GM21786 (cell line): ENCODE results near the gene OR2A1.
A peak's percentile ranks its signal among the peaks of the same experiment; 100 is the strongest.
"Not testable (repeated sequence)": the region's sequence is repeated elsewhere in the genome, so short reads cannot be mapped to it uniquely, and the experiment has no call there.

Source experiments
- ATAC-seq: cut with Tn5 transposase; IDR thresholded peaks from one replicate; pipeline ENCODE4 v1.9.1; 2021; ENCODE audit not compliant: unreplicated experiment

OR2A1 gene

GRCh38 chr7:144321677-144322206 lies 9.5 kb downstream of the OR2A1 start:
- not testable (repeated sequence) for ATAC-seq

- ATAC-seq: not testable (repeated sequence)
Measured at GRCh38 chr7:144323359-144323758, 11.1 kb downstream of the OR2A1 start.

- not testable (repeated sequence) for ATAC-seq
Measured at GRCh38 chr7:144325868-144326267, 13.6 kb downstream of the OR2A1 start.

- not testable (repeated sequence) for ATAC-seq
Measured at GRCh38 chr7:144330044-144330443, 17.8 kb downstream of the OR2A1 start.

GRCh38 chr7:144331221-144331995 lies 19.2 kb downstream of the OR2A1 start:
- peak; percentile 42 for ATAC-seq

GRCh38 chr7:144331996-144332288 lies 19.7 kb downstream of the OR2A1 start:
- not testable (repeated sequence) for ATAC-seq

- ATAC-seq: peak; percentile 30
Measured at GRCh38 chr7:144348625-144349024, 36.4 kb downstream of the OR2A1 start.

GRCh38 chr7:144351667-144352066 lies 39.4 kb downstream of the OR2A1 start:
- not testable (repeated sequence) for ATAC-seq

GRCh38 chr7:144355176-144355822 lies 43.1 kb downstream of the OR2A1 start, which contains the start of gene ARHGEF5:
Gene ARHGEF5 (plus strand): TSS chr7:144355402. CDS start chr7:144362670, 7,268 bp downstream.
- ATAC-seq: peak; percentile 58

GRCh38 chr7:144356185-144356584 lies 44.0 kb downstream of the OR2A1 start:
- ATAC-seq: not testable (repeated sequence)

GRCh38 chr7:144356860-144357259 lies 44.6 kb downstream of the OR2A1 start:
- ATAC-seq: not testable (repeated sequence)

- ATAC-seq: not testable (repeated sequence)
Measured at GRCh38 chr7:144362061-144362460, 49.8 kb downstream of the OR2A1 start.

GRCh38 chr7:144365523-144365922 lies 53.3 kb downstream of the OR2A1 start:
- ATAC-seq: not testable (repeated sequence)

- not testable (repeated sequence) for ATAC-seq
Measured at GRCh38 chr7:144367250-144367649, 55.0 kb downstream of the OR2A1 start.

GRCh38 chr7:144369221-144369620 lies 57.0 kb downstream of the OR2A1 start:
- not testable (repeated sequence) for ATAC-seq
